Ascending aorta (tissue), 2 donors: Measurements from ENCODE around the gene PRR22. TPM values are rescaled to one million over a fixed set of nuclear protein-coding genes. Genes with fewer than 3 reads are reported as not detected.

Experiments
- DNase-seq, 2 donors: peaks; one replicate each; pipeline ENCODE4 v3.0.0-alpha.2; 2019; ENCODE audit warnings: low spot score in 2 of 2
- H3K27ac ChIP-seq, 2 donors: fragments of 200-600 bp; sonication (generic); one replicate each; pipeline ENCODE4 v1.5.1; 2016 to 2017; ENCODE audit warnings: mild to moderate bottlenecking in 1 of 2
- H3K27me3 ChIP-seq: fragments of 200-600 bp; sonication (generic); one replicate; pipeline ENCODE4 v1.5.1; 2017
- H3K36me3 ChIP-seq, 2 donors: fragments of 200-600 bp; sonication (generic); one replicate each; pipeline ENCODE4 v1.5.1; 2016
- H3K4me1 ChIP-seq, 2 donors: fragments of 200-600 bp; sonication (generic); one replicate each; pipeline ENCODE4 v1.5.1; 2016 to 2017; ENCODE audit warnings: mild to moderate bottlenecking in 1 of 2
- H3K4me3 ChIP-seq, 2 donors: fragments of 200-600 bp; sonication (generic); one replicate each; pipeline ENCODE4 v1.5.1; 2016 to 2017; ENCODE audit warnings: mild to moderate bottlenecking in 1 of 2
- H3K9me3 ChIP-seq, 2 donors: fragments of 200-600 bp; sonication (generic); one replicate each; pipeline ENCODE4 v1.5.1; 2016
- CTCF ChIP-seq, 3 experiments: fragments of 200-600 bp in 2 of 3; fragments of 450-650 bp in 1 of 3; sonication (generic) in 2 of 3; IDR thresholded peaks; one replicate each; pipeline ENCODE4 v1.5.1; 2016 to 2019; ENCODE audit warnings: antibody characterized with exemption in 3 of 3, mild to moderate bottlenecking in 1 of 3, moderate library complexity in 1 of 3
- intact Hi-C: fragments of 100-400 bp; cut with DNase I; formaldehyde crosslinking; loops from one replicate; pipeline ENCODE4 v1.15.1; 2023
- total RNA-seq: library from RNA; depleted of rRNA; stranded (reverse); fragments of >200 nt; gene quantifications from one replicate; pipeline ENCODE4 v1.1.0, GENCODE V29; 2016

Gene PRR22
- total RNA-seq, 1 donor from 2014 or later: 3.5 TPM

- H3K9me3 ChIP-seq: no peaks in the 10 kb centered on the region
- H3K4me1 ChIP-seq: peaks cover 3 to 5% of the 10 kb centered on the region in 2 donors
- no peak for DNase-seq
- no peak overlapping the region for H3K4me3 ChIP-seq
- intact Hi-C loops: loop anchor here (5.0 kb wide), 1 partner anchor 167 kb away; the partner anchor contains the start of genes SAFB and SAFB2
- no peaks in the 10 kb centered on the region for H3K27me3 ChIP-seq
- no peak for TF ChIP-seq CTCF (IDR thresholded peaks at IDR 0.05)
- peaks cover 53 to 54% of the 10 kb centered on the region in 2 donors for H3K36me3 ChIP-seq
- no peak overlapping the region for H3K27ac ChIP-seq
Measured at GRCh38 chr19:5789351-5789761, 4.8 kb upstream of the PRR22 start.

GRCh38 chr19:5788422-5788821 is 3.9 kb upstream of the PRR22 start:
- peaks cover 53 to 56% of the 10 kb centered on the region in 2 donors for H3K36me3 ChIP-seq

DNA sequence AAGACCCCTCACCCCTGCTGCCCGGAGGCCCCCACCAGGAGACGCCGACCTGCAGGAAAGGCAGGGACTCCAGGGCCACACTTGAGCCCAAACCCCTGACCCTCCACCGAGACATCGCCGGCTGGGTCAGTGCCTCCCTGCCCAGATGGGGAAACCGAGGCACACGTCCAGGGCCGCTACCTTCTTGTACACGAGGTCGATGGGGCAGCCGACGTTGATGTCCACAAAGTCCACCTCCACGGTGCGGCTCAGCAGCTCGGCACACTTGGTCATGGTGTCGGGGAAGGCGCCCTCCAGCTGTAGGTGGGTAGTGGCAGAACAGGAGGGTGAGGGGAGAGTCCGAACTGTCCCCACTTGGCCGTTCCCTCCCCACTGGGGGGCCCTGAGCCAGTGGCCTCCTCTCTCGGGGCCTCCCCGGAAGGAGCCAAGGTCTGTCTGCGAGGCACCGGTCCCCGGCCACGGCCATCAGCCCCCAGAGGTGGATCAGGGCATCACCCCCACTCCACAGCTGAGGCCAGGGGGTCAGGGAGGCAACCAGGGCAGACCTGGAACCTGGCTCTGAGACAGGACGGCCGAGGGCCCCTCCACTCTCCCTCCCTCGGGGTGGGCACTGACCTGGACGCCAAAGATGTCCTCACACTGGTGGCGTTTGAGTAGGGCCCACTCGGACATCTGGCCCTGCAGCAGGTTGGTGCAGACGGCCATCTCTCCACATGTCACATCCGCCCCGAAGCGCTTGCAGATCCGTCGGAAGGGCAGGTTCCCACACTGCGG is 3.0 kb upstream of the PRR22 start:
- no peak for TF ChIP-seq CTCF (IDR thresholded peaks at IDR 0.05)
- intact Hi-C loops: loop anchor here (5.0 kb wide), 1 partner anchor 165 kb away; the partner anchor contains the start of genes SAFB and SAFB2
- DNase-seq: no peak
- H3K27ac ChIP-seq: no peak overlapping the region
- H3K27me3 ChIP-seq: no peaks in the 10 kb centered on the region
- H3K4me1 ChIP-seq: peaks cover 3 to 5% of the 10 kb centered on the region in 2 donors
- H3K4me3 ChIP-seq: no peak overlapping the region
- no peaks in the 10 kb centered on the region for H3K9me3 ChIP-seq
- H3K36me3 ChIP-seq: peaks cover 53 to 56% of the 10 kb centered on the region in 2 donors

More at GRCh38 chr19:5788422-5788821, 3.9 kb upstream of the PRR22 start:
- no peaks in the 10 kb centered on the region for H3K9me3 ChIP-seq
- no peak overlapping the region for H3K4me3 ChIP-seq
- intact Hi-C loops: loop anchor here (5.0 kb wide), 1 partner anchor 166 kb away; the partner anchor contains the start of genes SAFB and SAFB2
- no peak for TF ChIP-seq CTCF (IDR thresholded peaks at IDR 0.05)
- H3K4me1 ChIP-seq: peaks cover 3 to 5% of the 10 kb centered on the region in 2 donors
- H3K27ac ChIP-seq: no peak overlapping the region
- DNase-seq: no peak
- H3K27me3 ChIP-seq: no peaks in the 10 kb centered on the region

GRCh38 chr19:5786593-5787408 is 2.3 kb upstream of the PRR22 start:
- Histone ChIP-seq H3K9me3 (no peaks in the 10 kb centered on the region), H3K36me3 (peaks cover 53 to 56% of the 10 kb centered on the region in 2 donors), H3K4me3 (no peak overlapping the region), H3K27me3 (no peaks in the 10 kb centered on the region), H3K4me1 (peaks cover 3 to 5% of the 10 kb centered on the region in 2 donors), H3K27ac (no peak overlapping the region)
- DNase-seq: no peak
- intact Hi-C loops: loop anchor here (5.0 kb wide), 1 partner anchor 164 kb away; the partner anchor contains the start of genes SAFB and SAFB2
- TF ChIP-seq CTCF (IDR thresholded peaks at IDR 0.05): no peak

GRCh38 chr19:5785423-5785822 is 877 bp upstream of the PRR22 start:
- intact Hi-C loops: loop anchor here (5.0 kb wide), 1 partner anchor 163 kb away; the partner anchor contains the start of genes SAFB and SAFB2
- no peak for TF ChIP-seq CTCF (IDR thresholded peaks at IDR 0.05)

More at GRCh38 chr19:5785423-5785822, 877 bp upstream of the PRR22 start:
- Histone ChIP-seq H3K36me3 (peaks cover 53 to 56% of the 10 kb centered on the region in 2 donors), H3K27ac (no peak overlapping the region), H3K9me3 (no peaks in the 10 kb centered on the region), H3K4me1 (peaks cover 3 to 5% of the 10 kb centered on the region in 2 donors), H3K27me3 (no peaks in the 10 kb centered on the region), H3K4me3 (no peak overlapping the region)
- no peak for DNase-seq
